ENCODE measurements around the gene ARHGEF16.

Gene ARHGEF16

GRCh38 chr1:3463408-3463863, 9.0 kb downstream of the ARHGEF16 start:
- Mint-ChIP-seq H3K27ac (no peak overlapping the region), H3K4me3 (no peak overlapping the region), H3K36me3 (ENCODE audit: low read depth) (no peaks in the 10 kb centered on the region), H3K9me3 (no peaks in the 10 kb centered on the region), H3K4me1 (ENCODE audit: low read depth) (no peaks in the 10 kb centered on the region), H3K27me3 (no peaks in the 10 kb centered on the region)

- H3K4me3 Mint-ChIP-seq, result no peak overlapping the region
- H3K27ac Mint-ChIP-seq, result no peak overlapping the region
- H3K4me1 Mint-ChIP-seq (ENCODE audit: low read depth), result no peaks in the 10 kb centered on the region
- H3K36me3 Mint-ChIP-seq (ENCODE audit: low read depth), result no peaks in the 10 kb centered on the region
- no peaks in the 10 kb centered on the region for H3K9me3 Mint-ChIP-seq
- H3K27me3 Mint-ChIP-seq, result no peaks in the 10 kb centered on the region
These were observed 9.6 kb downstream of the ARHGEF16 start for GRCh38 chr1:3463891-3464648.

- Mint-ChIP-seq H3K36me3 (ENCODE audit: low read depth) (no peaks in the 10 kb centered on the region), H3K27me3 (no peaks in the 10 kb centered on the region), H3K9me3 (no peaks in the 10 kb centered on the region), H3K4me1 (ENCODE audit: low read depth) (no peaks in the 10 kb centered on the region), H3K4me3 (no peak overlapping the region), H3K27ac (no peak overlapping the region)
These were observed 10.2 kb downstream of the ARHGEF16 start for GRCh38 chr1:3464649-3465025.

GRCh38 chr1:3465091-3465934, 10.8 kb downstream of the ARHGEF16 start:
- H3K4me3 Mint-ChIP-seq, result no peak overlapping the region
- no peaks in the 10 kb centered on the region for H3K36me3 Mint-ChIP-seq (ENCODE audit: low read depth)
- H3K9me3 Mint-ChIP-seq, result no peaks in the 10 kb centered on the region
- H3K27me3 Mint-ChIP-seq, result no peaks in the 10 kb centered on the region
- no peak overlapping the region for H3K27ac Mint-ChIP-seq
- no peaks in the 10 kb centered on the region for H3K4me1 Mint-ChIP-seq (ENCODE audit: low read depth)

- Mint-ChIP-seq H3K27me3 (no peaks in the 10 kb centered on the region), H3K4me1 (ENCODE audit: low read depth) (no peaks in the 10 kb centered on the region), H3K27ac (no peak overlapping the region), H3K9me3 (no peaks in the 10 kb centered on the region), H3K36me3 (ENCODE audit: low read depth) (no peaks in the 10 kb centered on the region), H3K4me3 (no peak overlapping the region)
These were observed 11.5 kb downstream of the ARHGEF16 start for GRCh38 chr1:3465935-3466321.

GRCh38 chr1:3466366-3467075, 12.1 kb downstream of the ARHGEF16 start:
- no peak overlapping the region for H3K27ac Mint-ChIP-seq
- H3K4me1 Mint-ChIP-seq (ENCODE audit: low read depth), result no peaks in the 10 kb centered on the region
- H3K27me3 Mint-ChIP-seq, result no peaks in the 10 kb centered on the region
- no peak overlapping the region for H3K4me3 Mint-ChIP-seq
- no peaks in the 10 kb centered on the region for H3K9me3 Mint-ChIP-seq
- no peaks in the 10 kb centered on the region for H3K36me3 Mint-ChIP-seq (ENCODE audit: low read depth)

GRCh38 chr1:3467096-3468036, 12.9 kb downstream of the ARHGEF16 start:
- no peaks in the 10 kb centered on the region for H3K9me3 Mint-ChIP-seq
- H3K36me3 Mint-ChIP-seq (ENCODE audit: low read depth), result no peaks in the 10 kb centered on the region
- H3K27ac Mint-ChIP-seq, result no peak overlapping the region
- no peaks in the 10 kb centered on the region for H3K27me3 Mint-ChIP-seq
- H3K4me3 Mint-ChIP-seq, result no peak overlapping the region
- no peaks in the 10 kb centered on the region for H3K4me1 Mint-ChIP-seq (ENCODE audit: low read depth)

GRCh38 chr1:3468236-3469103, 14.0 kb downstream of the ARHGEF16 start:
- Mint-ChIP-seq H3K27me3 (no peaks in the 10 kb centered on the region), H3K4me3 (no peak overlapping the region), H3K27ac (no peak overlapping the region), H3K36me3 (ENCODE audit: low read depth) (no peaks in the 10 kb centered on the region), H3K9me3 (no peaks in the 10 kb centered on the region), H3K4me1 (ENCODE audit: low read depth) (no peaks in the 10 kb centered on the region)

GRCh38 chr1:3469104-3469848, 14.8 kb downstream of the ARHGEF16 start:
- no peaks in the 10 kb centered on the region for H3K36me3 Mint-ChIP-seq (ENCODE audit: low read depth)
- H3K27ac Mint-ChIP-seq, result no peak overlapping the region
- no peaks in the 10 kb centered on the region for H3K27me3 Mint-ChIP-seq
- no peak overlapping the region for H3K4me3 Mint-ChIP-seq
- no peaks in the 10 kb centered on the region for H3K4me1 Mint-ChIP-seq (ENCODE audit: low read depth)
- no peaks in the 10 kb centered on the region for H3K9me3 Mint-ChIP-seq

GRCh38 chr1:3469849-3470649, 15.6 kb downstream of the ARHGEF16 start:
- no peaks in the 10 kb centered on the region for H3K4me1 Mint-ChIP-seq (ENCODE audit: low read depth)
- no peaks in the 10 kb centered on the region for H3K36me3 Mint-ChIP-seq (ENCODE audit: low read depth)
- H3K27me3 Mint-ChIP-seq, result no peaks in the 10 kb centered on the region
- H3K4me3 Mint-ChIP-seq, result no peak overlapping the region
- H3K9me3 Mint-ChIP-seq, result no peaks in the 10 kb centered on the region
- peak overlapping the region; percentile 26 for H3K27ac Mint-ChIP-seq

- Mint-ChIP-seq H3K9me3 (no peaks in the 10 kb centered on the region), H3K4me3 (no peak overlapping the region), H3K4me1 (ENCODE audit: low read depth) (no peaks in the 10 kb centered on the region), H3K27ac (no peak overlapping the region), H3K36me3 (ENCODE audit: low read depth) (no peaks in the 10 kb centered on the region), H3K27me3 (no peaks in the 10 kb centered on the region)
These were observed 16.3 kb downstream of the ARHGEF16 start for GRCh38 chr1:3470650-3471355.

All from stimulated activated naive CD8-positive, alpha-beta T cell treated with anti-CD3 and anti-CD28 coated beads, Interleukin-15, Interleukin-2, amounts not matched to agents 100 ng/mL and 50 ng/mL, for 24 hours (primary cell).